CD4-positive, alpha-beta T cell treated with Interferon alpha-2 for 1 hour (primary cell): ENCODE data around the gene ZBTB40.
A peak's percentile ranks its signal among the peaks of the same experiment; 100 is the strongest.

Experiments used
- DNase-seq, 2 donors: peaks; one replicate each; pipeline ENCODE4 v3.0.0-alpha.2; 2020 to 2022

The ZBTB40 gene

GRCh38 chr1:22451702-22452480 lies at the start of gene ZBTB40:
ZBTB40 (plus strand) TSS chr1:22451851; CDS start chr1:22489949, 38,098 bp downstream.
- DNase-seq, result peak; percentile 96

GRCh38 chr1:22402356-22403053 lies 49.1 kb upstream of the ZBTB40 start:
- no peak for DNase-seq

GRCh38 chr1:22404486-22404885 lies 47.2 kb upstream of the ZBTB40 start:
- no peak for DNase-seq

- DNase-seq, result no peak
These were observed 44.7 kb upstream of the ZBTB40 start for GRCh38 chr1:22406722-22407495.

GRCh38 chr1:22408230-22408629 lies 43.4 kb upstream of the ZBTB40 start:
- no peak for DNase-seq

GRCh38 chr1:22410401-22410800 lies 41.2 kb upstream of the ZBTB40 start:
- DNase-seq, result no peak

GRCh38 chr1:22410928-22411495 lies 40.6 kb upstream of the ZBTB40 start:
- no peak for DNase-seq

GRCh38 chr1:22411589-22411988 lies 40.1 kb upstream of the ZBTB40 start:
- DNase-seq, result no peak

GRCh38 chr1:22412932-22413727 lies 38.5 kb upstream of the ZBTB40 start:
- DNase-seq, result no peak

GRCh38 chr1:22413799-22414198 lies 37.9 kb upstream of the ZBTB40 start:
- no peak for DNase-seq

GRCh38 chr1:22414244-22414751 lies 37.4 kb upstream of the ZBTB40 start:
- DNase-seq, result no peak

GRCh38 chr1:22415489-22415888 lies 36.2 kb upstream of the ZBTB40 start:
- no peak for DNase-seq

- DNase-seq, result peak; percentile 45 to 69
These were observed 34.8 kb upstream of the ZBTB40 start for GRCh38 chr1:22416555-22417454.

GRCh38 chr1:22417466-22417865 lies 34.2 kb upstream of the ZBTB40 start:
- no peak for DNase-seq

- DNase-seq, result no peak
These were observed 33.3 kb upstream of the ZBTB40 start for GRCh38 chr1:22418312-22418711.

- DNase-seq, result no peak
These were observed 32.7 kb upstream of the ZBTB40 start for GRCh38 chr1:22418933-22419382.

- DNase-seq, result peak; percentile 42 to 53
These were observed 31.1 kb upstream of the ZBTB40 start for GRCh38 chr1:22420455-22421053.

GRCh38 chr1:22426781-22427180 lies 24.9 kb upstream of the ZBTB40 start:
- no peak for DNase-seq

GRCh38 chr1:22428672-22429071 lies 23.0 kb upstream of the ZBTB40 start:
- DNase-seq, result peak; percentile 31 to 63

- no peak for DNase-seq
These were observed 19.7 kb upstream of the ZBTB40 start for GRCh38 chr1:22431965-22432364.
